Mammary epithelial cell (primary cell): ENCODE results near the gene ARL14EP.

Experiments used
- EZH2 ChIP-seq: IDR thresholded peaks from 2 replicates; pipeline ENCODE4 v1.6.1; 2012; ENCODE audit warnings: low read length, inconsistent platforms, borderline replicate concordance
- TF ChIP-seq, protein P1 (sequence below), 2 donors: IDR thresholded peaks in 1 of 2; conservative IDR thresholded peaks in 1 of 2; 2 replicates each; pipeline ENCODE4 v1.5.1; 2011 to 2012; ENCODE audit warnings: inconsistent platforms in 2 of 2, low read length in 2 of 2, mild to moderate bottlenecking in 2 of 2, control low read depth in 1 of 2, low read depth in 1 of 2; ENCODE audit not compliant: insufficient read depth in 1 of 2; ENCODE audit errors: extremely low read depth in 1 of 2

DNA sequence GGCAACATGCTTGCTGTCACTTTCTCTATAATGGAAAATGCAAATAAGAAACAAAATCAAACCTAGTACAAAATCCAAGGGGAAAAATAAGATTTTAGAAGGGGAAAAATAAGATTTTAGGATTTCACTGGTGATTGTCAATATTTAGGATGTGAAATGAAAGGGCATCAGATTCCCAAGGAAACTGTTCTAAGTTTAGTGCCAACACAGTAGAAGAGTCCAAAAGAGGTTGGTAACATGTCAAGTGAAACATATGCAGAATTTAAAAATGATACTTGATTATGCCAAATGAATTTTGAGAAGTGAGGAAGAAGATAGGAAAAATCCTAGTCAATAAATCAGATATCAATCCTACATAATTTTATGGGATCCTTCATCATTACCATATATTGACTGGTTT lies 45.7 kb upstream of the ARL14EP start:
- TF ChIP-seq, protein P1, sequence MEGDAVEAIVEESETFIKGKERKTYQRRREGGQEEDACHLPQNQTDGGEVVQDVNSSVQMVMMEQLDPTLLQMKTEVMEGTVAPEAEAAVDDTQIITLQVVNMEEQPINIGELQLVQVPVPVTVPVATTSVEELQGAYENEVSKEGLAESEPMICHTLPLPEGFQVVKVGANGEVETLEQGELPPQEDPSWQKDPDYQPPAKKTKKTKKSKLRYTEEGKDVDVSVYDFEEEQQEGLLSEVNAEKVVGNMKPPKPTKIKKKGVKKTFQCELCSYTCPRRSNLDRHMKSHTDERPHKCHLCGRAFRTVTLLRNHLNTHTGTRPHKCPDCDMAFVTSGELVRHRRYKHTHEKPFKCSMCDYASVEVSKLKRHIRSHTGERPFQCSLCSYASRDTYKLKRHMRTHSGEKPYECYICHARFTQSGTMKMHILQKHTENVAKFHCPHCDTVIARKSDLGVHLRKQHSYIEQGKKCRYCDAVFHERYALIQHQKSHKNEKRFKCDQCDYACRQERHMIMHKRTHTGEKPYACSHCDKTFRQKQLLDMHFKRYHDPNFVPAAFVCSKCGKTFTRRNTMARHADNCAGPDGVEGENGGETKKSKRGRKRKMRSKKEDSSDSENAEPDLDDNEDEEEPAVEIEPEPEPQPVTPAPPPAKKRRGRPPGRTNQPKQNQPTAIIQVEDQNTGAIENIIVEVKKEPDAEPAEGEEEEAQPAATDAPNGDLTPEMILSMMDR (conservative IDR thresholded peaks at IDR 0.05 in 1 of 2, IDR thresholded peaks at IDR 0.05 in 1 of 2; ENCODE audit: extremely low read depth in 1 of 2, insufficient read depth in 1 of 2, low read depth in 1 of 2, low read length in 2 of 2): no peak
- TF ChIP-seq EZH2: no peak
